Common myeloid progenitor, CD34-positive (primary cell): Measurements from ENCODE around the gene KLK11.

Experiments used
- CTCF ChIA-PET: fragments of 350-600 bp; sonication (Branson Sonifier 250); formaldehyde crosslinking; loops from one replicate; lab custom pipeline; 2021; ENCODE audit warnings: antibody characterized with exemption; lab: Charles Lee
- POLR2A ChIA-PET: fragments of 350-600 bp; sonication (Branson Sonifier 250); formaldehyde crosslinking; loops from one replicate; lab custom pipeline; 2021; ENCODE audit warnings: antibody characterized with exemption; lab: Charles Lee
- DNase-seq, 3 donors: peaks; one replicate each; pipeline versions ENCODE4 v3.0.0 to v3.0.0-alpha.2; 2013
- H3K27ac ChIP-seq, 2 experiments: 1 replicate in 1 of 2; 2 replicates in 1 of 2; pipeline ENCODE4 v1.7.0; 2013; ENCODE audit warnings: inconsistent platforms in 2 of 2, low read length in 2 of 2, mild to moderate bottlenecking in 2 of 2, low read depth in 1 of 2, moderate library complexity in 1 of 2; ENCODE audit not compliant: severe bottlenecking in 2 of 2, insufficient read depth in 1 of 2, poor library complexity in 1 of 2
- H3K27me3 ChIP-seq, 5 experiments: replicated peaks in 2 of 5; 1 replicate in 3 of 5; 2 replicates in 2 of 5; pipeline versions ENCODE4 v1.6.1 to v1.7.0; 2013; ENCODE audit warnings: low read length in 4 of 5, mild to moderate bottlenecking in 2 of 5, moderate library complexity in 2 of 5, inconsistent platforms in 1 of 5; ENCODE audit not compliant: insufficient read depth in 5 of 5, control insufficient read depth in 4 of 5
- H3K36me3 ChIP-seq, 4 experiments: 1 replicate in 2 of 4; 2 replicates in 2 of 4; pipeline versions ENCODE4 v1.6.1 to v1.7.0; 2013; ENCODE audit warnings: low read length in 3 of 4, control low read depth in 1 of 4, mild to moderate bottlenecking in 1 of 4; ENCODE audit not compliant: control insufficient read depth in 4 of 4, insufficient read depth in 4 of 4
- H3K4me1 ChIP-seq, 4 experiments: 1 replicate in 3 of 4; 2 replicates in 1 of 4; pipeline versions ENCODE4 v1.6.1 to v1.7.1; 2013; ENCODE audit warnings: low read length in 3 of 4, mild to moderate bottlenecking in 3 of 4, control low read depth in 1 of 4, inconsistent platforms in 1 of 4, moderate library complexity in 1 of 4; ENCODE audit not compliant: control insufficient read depth in 4 of 4, insufficient read depth in 4 of 4; ENCODE audit errors: control extremely low read depth in 1 of 4
- H3K4me3 ChIP-seq, 7 experiments: 1 replicate in 4 of 7; 2 replicates in 3 of 7; pipeline versions ENCODE4 v1.5.1 to v1.7.0; 2013; ENCODE audit warnings: mild to moderate bottlenecking in 7 of 7, low read length in 6 of 7, moderate library complexity in 6 of 7, inconsistent platforms in 2 of 7, low read depth in 2 of 7, control low read depth in 1 of 7; ENCODE audit not compliant: insufficient read depth in 4 of 7, control insufficient read depth in 1 of 7; ENCODE audit errors: extremely low read depth in 1 of 7
- H3K9me3 ChIP-seq, 5 experiments: 1 replicate in 4 of 5; 2 replicates in 1 of 5; pipeline versions ENCODE4 v1.6.1 to v1.7.1; 2013; ENCODE audit warnings: low read length in 4 of 5, mild to moderate bottlenecking in 2 of 5, inconsistent platforms in 1 of 5, low read depth in 1 of 5, moderate library complexity in 1 of 5; ENCODE audit not compliant: control insufficient read depth in 4 of 5, insufficient read depth in 2 of 5; ENCODE audit errors: control extremely low read depth in 1 of 5
- WGBS: methylation state at CpG from one replicate; pipeline ENCODE4 v1.1.5; 2013; ENCODE audit not compliant: insufficient coverage; 5-methylcytosine and 5-hydroxymethylcytosine counted together

The KLK11 gene

GRCh38 chr19:51006406-51006805 lies 20.0 kb downstream of the KLK11 start:
- DNase-seq = no peak
- H3K27ac ChIP-seq = no peak overlapping the region
- 64% methylated on average over 8 of the region's 8 CpGs for WGBS
- CTCF ChIA-PET = no interaction called here
- H3K36me3 ChIP-seq = no peaks in the 10 kb centered on the region
- POLR2A ChIA-PET = no interaction called here
- H3K27me3 ChIP-seq = peaks cover 0 to 79% (median 14%) of the 10 kb centered on the region in 5 experiments
- H3K4me1 ChIP-seq = no peaks in the 10 kb centered on the region
- H3K9me3 ChIP-seq = no peaks in the 10 kb centered on the region
- H3K4me3 ChIP-seq = no peak overlapping the region

- Histone ChIP-seq H3K9me3 (no peaks in the 10 kb centered on the region), H3K4me1 (no peaks in the 10 kb centered on the region), H3K4me3 (no peak overlapping the region), H3K36me3 (no peaks in the 10 kb centered on the region), H3K27me3 (peaks cover 0 to 79% (median 14%) of the 10 kb centered on the region in 5 experiments), H3K27ac (no peak overlapping the region)
- POLR2A ChIA-PET = no interaction called here
- no peak for DNase-seq
- WGBS = 86% methylated on average over 1 of the region's 1 CpG
- CTCF ChIA-PET = no interaction called here
Measured at GRCh38 chr19:51005248-51005647, 21.2 kb downstream of the KLK11 start.

GRCh38 chr19:51003316-51003715 lies 23.1 kb downstream of the KLK11 start:
- ChIA-PET POLR2A (no interaction called here), CTCF (no interaction called here)
- no peaks in the 10 kb centered on the region for H3K36me3 ChIP-seq
- no peak overlapping the region for H3K27ac ChIP-seq
- DNase-seq = no peak
- no peak overlapping the region for H3K4me3 ChIP-seq
- H3K9me3 ChIP-seq = no peaks in the 10 kb centered on the region
- WGBS = 63% methylated on average over 6 of the region's 7 CpGs
- H3K27me3 ChIP-seq = peaks cover 5 to 80% (median 16%) of the 10 kb centered on the region in 5 experiments
- no peaks in the 10 kb centered on the region for H3K4me1 ChIP-seq

- peaks cover 5 to 85% (median 19%) of the 10 kb centered on the region in 5 experiments for H3K27me3 ChIP-seq
- ChIA-PET CTCF (no interaction called here), POLR2A (no interaction called here)
- no peak overlapping the region for H3K4me3 ChIP-seq
- H3K9me3 ChIP-seq = no peaks in the 10 kb centered on the region
- H3K4me1 ChIP-seq = no peaks in the 10 kb centered on the region
- DNase-seq = peak; percentile 27 to 44 (median 40)
- no peak overlapping the region for H3K27ac ChIP-seq
- 73% methylated on average over 41 of the region's 42 CpGs for WGBS
- H3K36me3 ChIP-seq = no peaks in the 10 kb centered on the region
Measured at GRCh38 chr19:51002542-51003311, 23.7 kb downstream of the KLK11 start.

GRCh38 chr19:51002089-51002532 lies 24.3 kb downstream of the KLK11 start:
- no peaks in the 10 kb centered on the region for H3K9me3 ChIP-seq
- H3K4me3 ChIP-seq = no peak overlapping the region
- DNase-seq = no peak
- POLR2A ChIA-PET = no interaction called here
- peaks cover 5 to 86% (median 21%) of the 10 kb centered on the region in 5 experiments for H3K27me3 ChIP-seq
- H3K36me3 ChIP-seq = no peaks in the 10 kb centered on the region
- H3K4me1 ChIP-seq = no peaks in the 10 kb centered on the region
- CTCF ChIA-PET = no interaction called here
- H3K27ac ChIP-seq = no peak overlapping the region
- 54% methylated on average over 11 of the region's 12 CpGs for WGBS

- no peaks in the 10 kb centered on the region for H3K9me3 ChIP-seq
- DNase-seq = no peak
- 49% methylated on average over 4 of the region's 7 CpGs for WGBS
- H3K27ac ChIP-seq = no peak within 1 kb of the TSS
- POLR2A ChIA-PET = no interaction called here
- CTCF ChIA-PET = no interaction called here
- H3K4me1 ChIP-seq = no peaks in the 10 kb centered on the region
- H3K36me3 ChIP-seq = no peaks in the 10 kb centered on the region
- no peak within 1 kb of the TSS for H3K4me3 ChIP-seq
- peaks cover 3 to 81% (median 18%) of the 10 kb centered on the region in 5 experiments for H3K27me3 ChIP-seq
Measured at GRCh38 chr19:51001515-51001914, 24.9 kb downstream of the KLK11 start, which contains the start of gene KLK8. KLK8 (minus strand) TSS chr19:51001604; CDS start chr19:51001167, 437 bp downstream.

GRCh38 chr19:51000981-51001380 lies 25.4 kb downstream of the KLK11 start:
- POLR2A ChIA-PET = no interaction called here
- no peak for DNase-seq
- H3K36me3 ChIP-seq = no peaks in the 10 kb centered on the region
- H3K9me3 ChIP-seq = no peaks in the 10 kb centered on the region
- H3K27ac ChIP-seq = no peak overlapping the region
- H3K27me3 ChIP-seq = peaks cover 2 to 78% (median 16%) of the 10 kb centered on the region in 5 experiments
- no peaks in the 10 kb centered on the region for H3K4me1 ChIP-seq
- WGBS = 56% methylated on average over 7 of the region's 16 CpGs
- CTCF ChIA-PET = no interaction called here
- H3K4me3 ChIP-seq = no peak overlapping the region
